HepG2 (cell line): ENCODE measurements around the gene ISLR2. TPM values are rescaled to one million over a fixed set of nuclear protein-coding genes. Genes with fewer than 3 reads are reported as not detected.

Experiments
- AKNA ChIP-seq: sonication (generic); formaldehyde crosslinking; IDR thresholded peaks from 2 replicates; pipeline ENCODE4 v1.4.0; 2020; ENCODE audit warnings: missing genetic modification reagents, borderline replicate concordance
- ATF3 ChIP-seq: sonication (generic); formaldehyde crosslinking; IDR thresholded peaks from 2 replicates; pipeline ENCODE4 v1.4.0; 2020; ENCODE audit warnings: missing genetic modification reagents
- KDM4B ChIP-seq: sonication (generic); formaldehyde crosslinking; IDR thresholded peaks from 2 replicates; pipeline ENCODE4 v1.4.0; 2020; ENCODE audit warnings: missing genetic modification reagents
- NFE2L2 ChIP-seq: fragments of 150-350 bp; IDR thresholded peaks from 2 replicates; pipeline ENCODE4 v1.6.1; 2014; ENCODE audit warnings: low read length
- ZC3H4 ChIP-seq: sonication (generic); formaldehyde crosslinking; IDR thresholded peaks from 2 replicates; pipeline ENCODE4 v1.4.0; 2020; ENCODE audit warnings: missing genetic modification reagents, borderline replicate concordance
- ZNF281 ChIP-seq: sonication (generic); formaldehyde crosslinking; IDR thresholded peaks from 2 replicates; pipeline ENCODE4 v1.4.0; 2020; ENCODE audit warnings: missing genetic modification reagents, borderline replicate concordance
- polyA plus RNA-seq, 8 experiments: library from polyadenylated mRNA; depleted of rRNA in 3 of 8; stranded (reverse) in 7 of 8; unstranded in 1 of 8; fragments of >200 nt; fragmentation: Illumina TruSeq in 4 of 8; extraction: Trizol in 4 of 8; gene quantifications; 2 replicates each; pipeline versions ENCODE4 v1.2.1 to v1.2.3, GENCODE V29; 2011 to 2016; ENCODE audit warnings: low read depth in 4 of 8, missing spikeins in 1 of 8, mixed read lengths in 1 of 8; ENCODE audit not compliant: insufficient read depth in 1 of 8
- total RNA-seq, 5 experiments: library from RNA; depleted of rRNA; stranded (reverse); fragments of >200 nt; fragmentation: Illumina TruSeq; extraction: Trizol; gene quantifications; 2 replicates each; pipeline ENCODE4 v1.2.3, GENCODE V29; 2016; ENCODE audit warnings: low read depth in 1 of 5

The ISLR2 gene
- total and polyA plus RNA-seq, 2 of the 13 experiments (the other 11 are each of a cell fraction or from before 2014, with no cell fraction given): not detected

GRCh38 chr15:74123131-74123429, 7.3 kb upstream of the ISLR2 start (continued):
- TF ChIP-seq ZC3H4 (CRISPR knock-in tag) (no peak), AKNA (no peak), KDM4B (CRISPR knock-in tag) (no peak), ZNF281 (CRISPR knock-in tag) (no peak), NFE2L2 (no peak), ATF3 (CRISPR knock-in tag) (no peak)
